Stimulated activated CD4-positive, alpha-beta T cell treated with anti-CD3 and anti-CD28 coated beads, Interleukin-1b, Interleukin-23, amount 100 ng/mL, for 4 hours (primary cell): Measurements from ENCODE around the gene AMMECR1L.
"Not testable (repeated sequence)": the region's sequence is repeated elsewhere in the genome, so short reads cannot be mapped to it uniquely, and the experiment has no call there.

Experiments used
- DNase-seq, 2 donors: peaks; one replicate each; pipeline ENCODE4 v3.0.0-alpha.2; 2020; ENCODE audit warnings: low read depth in 2 of 2

AMMECR1L gene

DNA sequence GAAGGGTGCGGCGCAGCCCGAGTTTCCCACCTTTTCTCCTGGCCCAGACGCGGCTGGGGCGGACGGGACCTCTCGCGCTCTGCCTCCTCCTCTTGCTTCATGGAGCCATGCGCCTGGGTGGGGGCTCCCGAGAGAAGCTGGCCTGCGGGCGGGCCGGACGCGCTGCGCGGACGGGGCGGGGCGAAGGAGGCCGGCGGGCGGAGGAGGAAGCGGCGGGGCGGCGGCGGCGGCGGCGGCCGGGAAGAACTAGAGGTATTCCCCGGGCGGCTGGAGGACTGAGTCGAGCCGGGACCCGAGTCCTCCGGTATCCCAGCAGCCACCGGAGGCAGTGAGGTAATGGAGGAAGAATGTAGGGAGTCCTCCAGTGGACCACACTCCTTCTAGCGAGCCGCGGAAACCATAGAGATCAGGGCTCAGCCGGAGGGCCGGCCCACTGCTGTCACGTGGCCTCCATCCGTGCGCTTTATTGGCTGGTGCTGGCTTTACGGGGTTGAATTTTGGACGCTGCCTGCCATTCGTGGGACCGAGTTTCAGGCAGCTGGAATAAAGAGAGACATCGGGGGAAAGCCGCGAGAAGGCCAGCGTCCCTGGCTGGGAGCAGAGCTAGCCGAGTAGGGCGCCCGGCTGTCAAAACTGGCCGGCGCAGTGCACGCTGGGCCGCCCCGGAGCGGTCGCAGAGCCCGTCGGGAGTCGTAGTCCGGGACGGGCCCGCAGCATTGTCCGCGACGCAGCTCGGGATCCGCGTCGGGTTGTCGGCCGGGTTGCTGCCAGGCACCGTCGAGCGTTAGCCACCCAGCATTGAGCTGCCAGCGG lies at the start of gene AMMECR1L:
AMMECR1L (minus strand) TSS at position 177 of the 813 bp plus-strand sequence. CDS start 11,722 bp downstream, outside the sequence.
- DNase-seq: peak; percentile 51 to 62

DNA sequence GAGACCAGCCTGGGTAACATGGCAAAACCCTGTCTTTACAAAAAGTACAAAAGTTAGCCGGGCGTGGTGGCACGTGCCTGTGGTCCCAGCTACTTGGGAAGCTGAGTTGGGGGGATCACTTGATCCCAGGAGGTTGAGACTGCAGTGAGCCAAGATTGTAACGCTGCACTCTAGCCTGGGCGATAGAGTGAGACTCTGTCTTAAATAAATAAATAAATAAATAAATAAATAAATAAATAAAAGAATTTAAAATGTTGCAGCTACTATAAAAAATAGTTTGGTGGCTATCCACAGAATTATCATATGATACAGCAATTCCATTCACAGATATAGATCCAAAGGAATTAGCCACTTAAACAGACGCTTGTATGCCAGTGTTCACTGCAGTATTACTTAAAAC lies 49.6 kb upstream of the AMMECR1L start:
- no peak for DNase-seq

DNA sequence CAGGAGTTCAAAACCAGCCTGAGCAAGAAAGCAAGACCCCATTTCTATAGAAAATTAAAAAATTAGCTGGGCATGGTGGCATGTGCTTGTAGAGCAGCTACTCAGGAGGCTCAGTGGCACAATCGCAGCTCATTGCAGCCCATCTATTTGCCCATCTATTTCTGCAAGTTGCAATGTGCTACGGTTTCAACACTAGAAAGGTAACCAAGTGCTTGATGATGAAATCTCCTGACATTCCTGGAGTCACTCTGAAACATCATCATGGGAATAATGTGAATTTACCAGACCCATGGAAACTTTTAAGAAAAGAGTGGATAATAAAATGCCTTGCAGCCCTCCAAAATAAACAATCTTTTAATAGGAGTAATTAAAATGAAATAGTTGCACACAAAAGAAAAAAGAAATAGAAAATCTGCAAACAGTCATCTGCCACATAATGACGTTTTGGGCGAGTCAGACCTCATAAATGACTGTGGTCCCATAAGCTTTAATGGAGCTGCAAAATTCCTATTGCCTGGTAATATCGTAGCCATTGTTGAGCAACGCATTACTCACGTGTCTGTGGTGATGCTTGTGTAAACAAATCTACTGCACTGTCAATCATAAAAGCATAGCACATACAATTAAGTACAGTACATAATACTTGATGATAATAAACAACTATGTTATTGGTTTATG lies 46.6 kb upstream of the AMMECR1L start:
- no peak for DNase-seq

DNA sequence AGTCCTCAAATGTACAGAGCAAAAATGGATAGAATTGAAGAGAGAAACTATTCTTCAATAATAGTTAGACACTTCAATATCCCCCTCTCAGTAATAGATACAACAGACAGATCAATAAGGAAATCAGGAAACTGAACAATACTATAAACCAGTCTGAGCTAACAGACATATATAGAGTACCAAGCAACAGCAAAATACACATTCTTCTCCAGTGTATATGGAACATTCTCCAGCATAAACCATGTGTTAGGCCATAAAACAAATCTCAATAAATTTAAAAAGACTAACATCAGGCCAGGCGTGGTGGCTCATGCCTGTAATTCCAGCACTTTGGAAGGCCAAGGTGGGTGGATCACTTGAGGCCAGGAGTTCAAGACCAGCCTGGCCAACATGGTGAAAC lies 43.7 kb upstream of the AMMECR1L start:
- DNase-seq: no peak

DNA sequence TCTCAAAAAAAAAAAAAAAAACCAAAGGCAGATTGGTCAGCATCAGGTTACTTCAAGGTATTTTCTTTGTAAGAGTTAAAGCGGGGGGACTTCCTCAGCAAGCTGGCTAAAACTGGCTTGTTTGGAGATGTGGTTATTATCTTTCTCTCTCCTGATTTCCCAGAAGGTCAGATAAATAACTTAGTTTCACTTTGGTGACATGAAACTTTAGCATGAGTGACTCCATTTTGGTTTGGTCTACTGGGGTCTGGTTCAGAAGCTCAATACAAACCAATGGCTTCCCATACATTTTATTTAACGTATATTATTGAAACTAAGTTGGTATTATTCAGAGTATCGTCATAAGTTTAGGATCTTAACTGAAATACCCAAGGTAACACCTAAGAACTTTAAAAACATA lies 41.6 kb upstream of the AMMECR1L start:
- no peak for DNase-seq

DNA sequence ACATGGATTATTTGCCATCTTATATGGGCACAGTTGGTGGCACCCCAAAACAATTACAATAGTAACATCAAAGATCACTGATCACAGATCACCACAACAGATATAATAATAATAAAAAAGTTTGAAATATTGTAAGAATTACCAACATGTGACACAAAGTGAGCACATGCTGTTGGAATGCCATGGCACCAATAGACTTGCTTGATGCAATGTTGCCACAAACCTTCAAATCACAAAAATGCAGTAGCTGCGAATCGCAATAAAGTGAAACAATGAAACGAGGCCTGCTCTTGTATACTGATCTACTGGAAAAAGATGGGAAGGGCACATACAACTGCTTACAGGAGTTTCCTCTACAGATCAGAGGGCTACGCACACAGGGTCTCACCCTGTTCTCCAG lies 32.2 kb upstream of the AMMECR1L start:
- no peak for DNase-seq

DNA sequence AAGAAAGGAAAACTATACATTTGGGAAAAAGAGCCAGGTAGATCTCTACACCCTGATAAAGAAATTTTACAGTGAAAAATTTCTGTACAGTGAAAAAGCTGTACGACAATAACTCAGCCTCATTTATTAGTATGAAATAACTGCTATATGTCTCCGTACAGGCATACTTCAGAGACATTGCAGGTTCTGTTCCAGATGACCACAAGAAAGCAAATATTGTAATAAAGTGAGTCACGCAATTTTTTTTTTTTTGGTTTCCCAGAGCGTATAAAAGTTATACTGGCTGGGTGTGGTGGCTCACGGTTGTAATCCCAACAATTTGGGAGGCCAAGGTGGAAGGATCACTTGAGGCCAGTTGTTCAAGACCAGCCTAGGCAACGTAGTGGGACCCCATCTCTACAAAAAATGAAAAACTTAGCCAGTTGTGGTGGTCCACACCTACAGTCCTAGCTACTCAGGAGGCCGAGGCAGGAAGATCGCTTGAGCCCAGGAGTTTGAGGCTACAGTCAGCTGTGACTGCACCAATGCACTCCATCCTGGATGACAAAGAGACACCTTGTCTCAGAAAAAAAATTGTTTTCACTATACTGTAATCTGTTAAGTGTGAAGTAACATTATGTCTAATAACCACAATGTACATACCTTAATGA lies 28.2 kb upstream of the AMMECR1L start:
- DNase-seq: no peak

DNA sequence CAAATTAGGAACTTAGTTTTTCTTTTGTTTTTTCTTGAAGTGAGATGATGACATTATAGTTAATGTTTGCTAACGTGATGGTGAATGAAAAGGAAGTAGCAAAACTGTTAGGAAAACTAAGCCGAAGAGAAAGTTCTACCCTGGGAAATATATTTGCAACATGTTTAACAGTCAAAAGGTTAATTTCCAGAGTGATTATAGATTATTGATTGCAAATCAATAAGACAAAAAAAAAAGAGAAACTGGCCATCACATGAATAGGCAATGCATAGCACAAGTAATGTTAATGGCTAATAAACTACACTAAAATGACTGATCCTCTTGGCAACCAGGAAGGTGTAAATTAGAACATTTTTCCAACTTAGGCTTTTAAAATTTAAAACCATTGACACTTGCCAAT lies 26.0 kb upstream of the AMMECR1L start:
- no peak for DNase-seq

DNA sequence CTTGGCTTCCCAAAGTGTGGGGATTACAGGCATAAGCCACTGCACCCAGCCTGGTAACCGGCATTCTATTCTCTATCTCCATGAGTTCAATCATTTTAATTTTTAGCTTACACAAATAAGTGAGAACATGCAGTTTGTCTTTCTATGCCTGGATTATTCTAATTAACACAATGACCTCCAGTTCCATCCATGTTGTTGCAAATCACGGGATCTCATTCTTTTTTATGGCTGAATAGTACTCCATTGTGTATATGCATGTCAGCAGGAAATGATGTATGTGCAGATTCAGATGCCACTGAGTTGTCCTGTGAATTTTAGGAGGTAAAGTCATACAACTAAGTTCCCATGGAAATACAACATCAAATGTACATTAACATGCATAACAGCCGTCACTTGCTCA lies 24.7 kb upstream of the AMMECR1L start:
- no peak for DNase-seq

DNA sequence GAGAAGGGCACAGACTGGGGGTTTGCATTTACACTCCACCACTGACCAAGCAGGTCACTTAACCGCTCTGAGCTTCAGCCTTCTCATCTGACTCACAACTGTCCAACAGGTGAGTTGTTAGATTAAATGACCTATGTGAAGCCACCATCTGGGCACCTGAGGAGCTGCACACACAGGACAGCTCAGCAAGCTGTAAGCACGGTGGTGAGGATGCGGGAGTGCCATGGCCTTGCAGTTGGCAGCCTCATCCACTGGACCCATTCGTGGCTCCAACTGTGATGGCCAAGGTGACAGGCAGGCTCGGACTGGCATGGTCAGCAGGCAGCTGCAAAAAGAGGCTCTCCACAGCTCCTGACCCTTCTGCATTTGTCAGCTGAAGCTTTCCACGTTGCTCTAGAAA lies 23.3 kb upstream of the AMMECR1L start:
- DNase-seq: no peak

DNA sequence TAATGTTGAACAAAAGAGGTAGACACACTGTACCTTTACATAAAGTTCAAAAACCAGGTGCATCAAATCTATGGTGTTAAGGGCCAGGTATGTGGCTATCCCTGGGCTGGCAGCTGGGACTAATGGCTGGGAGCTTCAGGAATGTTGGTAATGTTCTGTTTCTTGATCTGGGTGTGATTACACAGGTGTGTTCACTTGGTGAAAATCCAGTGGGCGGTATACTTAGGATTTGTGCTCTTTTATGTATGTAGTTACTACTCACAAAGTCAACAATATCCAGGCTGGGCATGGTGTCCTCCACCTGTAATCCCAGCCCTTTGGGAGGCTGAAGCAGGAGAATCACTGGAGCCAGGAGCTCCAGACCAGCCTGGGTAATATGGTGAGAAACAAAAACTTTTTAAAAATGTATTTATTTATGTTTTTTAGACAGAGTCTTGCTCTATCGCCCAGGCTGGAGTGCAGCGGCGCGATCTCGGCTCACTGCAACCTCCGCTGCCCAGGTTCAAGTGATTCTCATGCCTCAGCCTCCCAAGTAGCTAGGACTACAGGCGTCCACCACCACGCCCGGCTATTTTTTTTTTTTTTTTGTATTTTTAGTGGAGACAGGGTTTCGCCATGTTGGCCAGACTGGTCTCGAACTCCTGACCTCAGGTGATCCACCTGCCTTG lies 22.1 kb upstream of the AMMECR1L start:
- not testable (repeated sequence) for DNase-seq

DNA sequence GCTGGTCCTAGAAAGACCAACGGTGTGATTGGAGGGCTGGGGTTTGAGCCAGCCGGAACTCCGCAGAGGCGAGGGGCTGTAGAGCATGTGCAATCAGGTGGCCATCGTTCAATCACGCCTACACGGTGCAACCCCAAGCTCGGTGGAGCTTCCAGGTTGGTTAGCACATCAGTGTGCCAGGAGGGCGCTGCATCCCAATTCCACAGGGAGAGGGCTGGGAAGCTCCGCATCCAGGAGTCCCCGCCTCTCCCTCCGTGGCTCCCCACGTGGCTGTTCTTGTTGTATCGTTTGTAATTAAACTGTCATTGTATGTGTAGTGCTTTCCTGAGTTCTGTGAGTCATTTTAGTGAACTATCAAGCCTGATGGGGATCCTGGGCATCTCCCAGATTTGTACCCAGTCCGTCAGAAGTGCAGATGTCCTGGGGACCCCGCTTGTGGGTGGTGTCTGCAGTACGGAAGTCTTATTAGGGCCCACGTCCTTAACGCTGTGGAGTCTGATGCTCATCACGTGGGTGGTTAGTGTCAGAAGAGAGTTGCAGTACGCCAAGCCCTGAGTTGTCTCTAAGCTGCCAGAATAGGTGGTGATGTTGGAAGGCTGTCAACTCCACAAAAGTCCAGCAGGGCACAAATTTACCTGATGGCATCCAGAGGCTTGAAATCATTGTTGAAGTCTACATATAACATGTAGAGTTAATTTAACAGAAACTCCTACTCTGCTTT lies 20.6 kb upstream of the AMMECR1L start:
- DNase-seq: no peak

DNA sequence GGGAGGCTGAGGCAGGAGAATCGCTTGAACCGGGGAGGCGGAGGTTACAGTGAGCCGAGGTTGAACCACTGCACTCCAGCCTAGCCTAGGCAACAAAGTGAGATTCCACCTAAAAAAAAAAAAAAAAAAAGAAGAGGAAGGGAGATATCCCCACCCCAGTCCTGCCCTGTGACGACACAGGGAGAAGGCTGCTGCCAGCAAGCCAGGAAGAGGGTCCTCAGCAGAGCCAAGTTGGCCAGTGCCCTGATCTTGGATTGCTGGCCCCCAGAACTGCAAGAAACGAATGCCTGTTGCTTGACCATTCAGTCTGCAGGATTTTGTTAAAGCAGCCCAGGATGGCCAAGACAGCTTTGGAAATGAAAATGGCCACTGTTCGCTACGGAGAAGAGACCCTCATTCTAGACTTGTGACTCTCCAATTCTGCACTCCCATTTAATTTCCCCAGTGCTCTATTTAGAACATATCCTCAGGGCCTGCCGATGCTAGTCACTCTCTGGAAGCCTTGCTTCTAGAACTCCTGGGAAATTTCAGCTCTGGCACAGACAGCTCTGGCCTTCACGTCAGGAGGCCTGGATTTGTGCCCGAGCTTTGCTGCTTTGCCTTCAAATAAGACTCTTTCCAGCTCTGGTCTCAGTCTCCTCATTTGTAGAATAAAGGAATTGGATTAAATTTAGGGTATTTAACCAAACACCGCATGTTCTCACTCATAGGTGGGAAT lies 15.7 kb upstream of the AMMECR1L start:
- DNase-seq: no peak

DNA sequence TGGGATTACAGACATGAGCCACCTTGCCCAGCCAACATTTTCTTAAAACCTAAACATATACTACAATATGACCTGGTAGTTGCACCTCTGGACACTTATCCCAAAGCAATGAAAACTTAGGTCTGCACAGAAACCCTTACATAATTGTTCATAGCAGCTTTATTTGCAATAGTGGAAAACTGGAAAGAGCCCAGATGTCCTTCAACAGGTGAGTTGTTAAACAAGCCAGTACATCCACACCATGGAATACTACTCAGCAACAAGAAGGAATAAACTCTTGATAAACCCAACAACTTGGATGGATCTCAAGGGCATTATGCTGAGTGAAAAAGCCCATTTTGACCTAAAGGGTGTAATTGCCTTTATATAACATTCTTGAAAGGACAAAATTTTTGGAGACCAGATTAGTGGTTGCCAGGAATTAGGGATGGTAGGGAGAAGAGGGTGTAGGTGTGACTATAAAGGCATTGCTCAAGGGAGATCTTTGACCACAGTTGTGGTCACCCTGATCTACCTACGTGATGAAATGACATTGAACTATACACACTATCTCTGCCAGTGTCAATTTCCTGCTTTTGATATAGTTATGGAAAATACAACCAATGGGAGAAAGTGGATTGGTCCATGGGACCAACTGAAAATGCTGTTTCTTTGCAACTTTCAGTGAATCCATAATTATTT lies 11.9 kb upstream of the AMMECR1L start:
- DNase-seq: no peak

DNA sequence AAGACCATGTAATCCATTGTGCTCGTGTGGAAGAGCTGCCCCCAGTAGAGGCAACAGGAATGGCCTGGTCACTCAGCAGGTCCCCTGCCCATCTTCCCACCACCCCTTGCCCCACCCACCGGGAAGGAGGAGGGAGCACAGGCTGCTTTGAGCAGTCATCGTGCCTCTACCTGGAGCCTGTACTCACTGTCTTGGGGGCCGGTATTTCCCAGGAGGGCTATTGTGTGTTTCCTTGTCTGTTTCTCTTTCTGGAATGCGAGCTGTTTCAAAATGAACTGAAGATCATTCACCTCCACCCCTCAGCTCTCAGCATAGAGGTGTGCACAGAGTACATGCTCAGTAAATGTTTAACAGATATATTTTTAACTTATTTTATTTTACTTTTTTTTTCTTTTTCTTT lies 7.7 kb upstream of the AMMECR1L start:
- no peak for DNase-seq

DNA sequence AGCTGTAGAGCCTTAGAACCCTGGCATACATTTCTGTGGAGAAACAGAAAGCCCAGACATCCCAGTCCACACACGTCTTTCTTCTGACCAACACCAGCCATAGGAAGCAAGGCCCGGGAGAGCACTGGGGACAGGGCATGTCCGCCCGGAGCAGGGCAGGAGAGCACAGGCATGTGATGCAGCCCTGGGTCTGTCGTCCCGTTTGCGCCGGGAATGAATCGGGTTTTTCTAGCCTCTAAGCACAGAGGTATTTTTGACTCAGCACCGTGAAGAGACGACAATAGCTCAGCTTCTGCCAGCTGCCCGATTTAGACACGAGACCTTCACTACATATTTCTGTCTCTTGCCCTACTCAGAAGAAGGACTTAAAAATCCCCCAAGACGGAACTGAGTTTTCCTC lies 7.3 kb upstream of the AMMECR1L start:
- no peak for DNase-seq

DNA sequence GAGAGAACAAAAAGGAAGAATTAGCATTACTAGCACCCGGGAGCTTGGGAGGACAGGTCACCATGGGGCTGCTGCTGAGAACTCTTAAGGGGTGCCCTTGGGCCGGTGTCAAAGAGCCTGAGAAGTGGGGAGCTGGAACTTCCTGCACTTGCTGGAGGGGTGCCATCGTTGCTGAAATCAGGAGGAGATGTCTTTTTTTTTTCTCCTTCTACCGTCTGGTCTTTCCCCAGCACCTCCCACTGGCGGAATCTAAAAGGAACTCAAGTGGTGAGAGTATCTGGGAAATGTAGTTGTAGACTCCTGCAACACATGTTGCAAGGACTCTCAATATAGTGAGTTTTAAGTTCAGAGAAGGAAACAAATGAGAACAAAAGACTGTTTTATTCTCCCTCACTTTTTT lies 6.1 kb upstream of the AMMECR1L start:
- DNase-seq: no peak

DNA sequence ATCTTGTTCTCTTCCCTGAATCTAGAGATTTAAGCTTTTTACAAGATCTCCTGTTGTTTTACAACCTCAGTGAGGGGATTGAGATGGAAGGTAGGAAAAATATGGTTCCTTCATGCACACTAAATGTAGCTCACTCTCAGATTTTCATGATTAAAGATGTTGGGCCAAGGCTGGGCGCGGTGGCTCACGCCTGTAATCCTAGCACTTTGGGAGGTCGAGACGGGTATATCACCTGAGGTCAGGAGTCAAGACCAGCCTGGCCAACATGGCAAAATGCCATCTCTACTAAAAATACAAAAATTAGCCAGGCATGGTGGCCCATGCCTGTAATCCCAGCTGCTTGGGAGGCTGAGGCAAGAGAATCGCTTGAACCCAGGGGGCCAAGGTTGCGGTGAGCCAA lies 5.0 kb upstream of the AMMECR1L start:
- not testable (repeated sequence) for DNase-seq

DNA sequence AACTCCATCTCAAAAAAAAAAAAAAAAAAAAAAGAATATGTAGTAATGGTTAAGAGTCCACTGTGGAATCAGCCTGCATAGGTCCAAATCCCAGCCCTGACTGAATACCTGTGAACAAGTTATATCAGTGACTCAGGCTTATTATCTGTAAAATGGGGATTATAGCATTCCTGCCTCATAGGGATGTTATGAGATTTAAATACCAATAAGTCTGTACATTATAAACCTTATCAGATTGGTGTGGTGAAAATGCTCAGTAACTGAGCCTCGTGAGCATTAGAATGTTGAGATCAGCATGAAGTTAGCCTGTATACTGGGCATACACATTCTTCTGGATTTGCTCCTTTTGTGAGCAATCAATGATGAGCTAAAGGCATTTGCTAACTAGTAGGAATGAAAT lies 3.0 kb upstream of the AMMECR1L start:
- no peak for DNase-seq

DNA sequence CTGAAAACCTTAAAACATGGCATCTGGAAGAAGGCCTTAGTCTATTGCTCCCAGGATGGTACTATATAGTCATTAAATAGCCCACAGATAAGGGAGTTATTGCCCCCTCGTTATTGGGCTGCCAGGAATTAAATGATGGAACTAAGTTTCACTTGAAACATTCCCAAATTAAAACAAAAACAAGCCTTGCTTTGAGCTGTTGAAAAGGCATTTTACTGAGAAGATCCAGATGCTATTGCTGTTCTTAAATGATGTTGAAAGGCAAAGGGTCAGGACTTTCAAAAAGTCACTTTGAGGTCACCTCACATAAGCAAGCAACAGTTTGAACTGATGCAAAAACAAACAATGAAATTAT lies 2.0 kb upstream of the AMMECR1L start:
- no peak for DNase-seq
